ENCODE data around the gene PCBP2.

DNA sequence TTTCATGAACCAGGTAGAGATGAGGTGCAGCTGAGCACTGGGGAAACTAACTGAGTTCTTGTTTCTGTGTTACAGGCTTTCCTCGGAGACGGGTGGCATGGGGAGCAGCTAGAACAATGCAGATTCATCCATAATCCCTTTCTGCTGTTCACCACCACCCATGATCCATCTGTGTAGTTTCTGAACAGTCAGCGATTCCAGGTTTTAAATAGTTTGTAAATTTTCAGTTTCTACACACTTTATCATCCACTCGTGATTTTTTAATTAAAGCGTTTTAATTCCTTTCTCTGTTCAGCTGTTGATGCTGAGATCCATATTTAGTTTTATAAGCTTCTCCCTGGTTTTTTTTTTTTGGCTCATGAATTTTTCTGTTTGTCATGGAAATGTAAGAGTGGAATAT is 27.4 kb downstream of the PCBP2 start:
- TF ChIP-seq, protein P1, sequence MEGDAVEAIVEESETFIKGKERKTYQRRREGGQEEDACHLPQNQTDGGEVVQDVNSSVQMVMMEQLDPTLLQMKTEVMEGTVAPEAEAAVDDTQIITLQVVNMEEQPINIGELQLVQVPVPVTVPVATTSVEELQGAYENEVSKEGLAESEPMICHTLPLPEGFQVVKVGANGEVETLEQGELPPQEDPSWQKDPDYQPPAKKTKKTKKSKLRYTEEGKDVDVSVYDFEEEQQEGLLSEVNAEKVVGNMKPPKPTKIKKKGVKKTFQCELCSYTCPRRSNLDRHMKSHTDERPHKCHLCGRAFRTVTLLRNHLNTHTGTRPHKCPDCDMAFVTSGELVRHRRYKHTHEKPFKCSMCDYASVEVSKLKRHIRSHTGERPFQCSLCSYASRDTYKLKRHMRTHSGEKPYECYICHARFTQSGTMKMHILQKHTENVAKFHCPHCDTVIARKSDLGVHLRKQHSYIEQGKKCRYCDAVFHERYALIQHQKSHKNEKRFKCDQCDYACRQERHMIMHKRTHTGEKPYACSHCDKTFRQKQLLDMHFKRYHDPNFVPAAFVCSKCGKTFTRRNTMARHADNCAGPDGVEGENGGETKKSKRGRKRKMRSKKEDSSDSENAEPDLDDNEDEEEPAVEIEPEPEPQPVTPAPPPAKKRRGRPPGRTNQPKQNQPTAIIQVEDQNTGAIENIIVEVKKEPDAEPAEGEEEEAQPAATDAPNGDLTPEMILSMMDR (IDR thresholded peaks at IDR 0.05; ENCODE audit: poor library complexity): no peak
- no peak for TF ChIP-seq EZH2phosphoT487 (IDR thresholded peaks at IDR 0.05; ENCODE audit: low read depth, severe bottlenecking, unreplicated experiment)

Data from hepatocyte (in vitro differentiated cells).